ENCODE data around the gene NPIPB2. TPM values are rescaled to one million over a fixed set of nuclear protein-coding genes. Genes with fewer than 3 reads are reported as not detected.

The NPIPB2 gene
- total RNA-seq, 5 donors from 2014 or later (not counting 1 experiment from before 2014, with no cell fraction given): 14.6 to 23.1 (median 19.5) TPM

GRCh38 chr16:11896486-11897176, 45.2 kb downstream of the NPIPB2 start:
- no peak for DNase-seq
- POLR2A ChIA-PET: interaction anchor here (0.5 to 0.9 kb wide), 4 partner anchors 14 to 66 kb away, joined by 4 to 8 read pairs (median 4); no protein-coding TSS in a partner anchor
- Histone ChIP-seq H3K27ac (ENCODE audit: low read length) (no peak overlapping the region), H3K9me3 (no peaks in the 10 kb centered on the region), H3K36me3 (ENCODE audit: control insufficient read depth in 2 of 2, extremely low read depth in 1 of 2, insufficient read depth in 1 of 2, low read length in 1 of 2) (peaks cover 0 to 40% of the 10 kb centered on the region in 2 donors), H3K27me3 (replicated peaks in 1 of 2; ENCODE audit: control insufficient read depth in 2 of 2, extremely low read depth in 1 of 2, insufficient read depth in 2 of 2, low read length in 1 of 2) (no peaks in the 10 kb centered on the region), H3K4me1 (ENCODE audit: control insufficient read depth in 1 of 2, extremely low read depth in 1 of 2, insufficient read depth in 2 of 2, low read length in 2 of 2) (peaks cover 0 to 17% of the 10 kb centered on the region in 2 experiments), H3K4me3 (ENCODE audit: control insufficient read depth in 1 of 2, extremely low read depth in 1 of 2, low read length in 1 of 2) (no peak overlapping the region)
- no peaks in the 10 kb centered on the region for H3K9me3 Mint-ChIP-seq
- WGBS (ENCODE audit: insufficient coverage): 90% methylated on average over 3 of the region's 5 CpGs
- peaks cover 19% of the 10 kb centered on the region for H3K36me3 Mint-ChIP-seq
- no peak overlapping the region for H3K4me3 Mint-ChIP-seq
- CTCF ChIA-PET: interaction anchor here in 1 of 2 donors (1.2 kb wide), 1 partner anchor 15 kb away, joined by 3 read pairs; no protein-coding TSS in a partner anchor
- H3K27ac Mint-ChIP-seq: peak overlapping the region; percentile 2 to 11
- no peak for ATAC-seq (replicated peaks in 1 of 4)
- H3K27me3 Mint-ChIP-seq: no peaks in the 10 kb centered on the region
- peaks cover 41 to 49% (median 43%) of the 10 kb centered on the region in 3 donors for H3K4me1 Mint-ChIP-seq

GRCh38 chr16:11893571-11893970, 48.3 kb downstream of the NPIPB2 start:
- ATAC-seq (replicated peaks in 1 of 4): peak in 1 of 4 experiments; percentile 15
- WGBS (ENCODE audit: insufficient coverage): no CpG with 5 or more reads among the region's 2 CpGs
- peaks cover 15 to 22% (median 17%) of the 10 kb centered on the region in 3 donors for H3K4me1 Mint-ChIP-seq
- no peak overlapping the region for H3K4me3 ChIP-seq (ENCODE audit: control insufficient read depth in 1 of 2, extremely low read depth in 1 of 2, low read length in 1 of 2)
- no peaks in the 10 kb centered on the region for H3K27me3 Mint-ChIP-seq
- peaks cover 5 to 59% of the 10 kb centered on the region in 2 donors for H3K36me3 ChIP-seq (ENCODE audit: control insufficient read depth in 2 of 2, extremely low read depth in 1 of 2, insufficient read depth in 1 of 2, low read length in 1 of 2)
- no peak overlapping the region for H3K4me3 Mint-ChIP-seq
- no peaks in the 10 kb centered on the region for H3K27me3 ChIP-seq (replicated peaks in 1 of 2; ENCODE audit: control insufficient read depth in 2 of 2, extremely low read depth in 1 of 2, insufficient read depth in 2 of 2, low read length in 1 of 2)
- ChIA-PET POLR2A (interaction anchor here in 1 of 2 donors (1.2 kb wide), 1 partner anchor 19 kb away, joined by 3 read pairs; no protein-coding TSS in a partner anchor), CTCF (interaction anchor here in 1 of 2 donors (0.5 kb wide), 1 partner anchor 18 kb away, joined by 10 read pairs; no protein-coding TSS in a partner anchor)
- DNase-seq: no peak
- no peaks in the 10 kb centered on the region for H3K9me3 ChIP-seq
- peaks cover 19% of the 10 kb centered on the region for H3K36me3 Mint-ChIP-seq
- H3K9me3 Mint-ChIP-seq: no peaks in the 10 kb centered on the region
- no peak overlapping the region for H3K27ac ChIP-seq (ENCODE audit: low read length)
- no peaks in the 10 kb centered on the region for H3K4me1 ChIP-seq (ENCODE audit: control insufficient read depth in 1 of 2, extremely low read depth in 1 of 2, insufficient read depth in 2 of 2, low read length in 2 of 2)
- H3K27ac Mint-ChIP-seq: no peak overlapping the region

GRCh38 chr16:11892761-11893160, 49.1 kb downstream of the NPIPB2 start:
- H3K27ac Mint-ChIP-seq: no peak overlapping the region
- H3K4me3 ChIP-seq (ENCODE audit: control insufficient read depth in 1 of 2, extremely low read depth in 1 of 2, low read length in 1 of 2): no peak overlapping the region
- no peak overlapping the region for H3K4me3 Mint-ChIP-seq
- ChIA-PET CTCF (no interaction called here), POLR2A (interaction anchor here (0.7 to 1.1 kb wide), 2 partner anchors 21 to 32 kb away, joined by 3 to 12 read pairs; no protein-coding TSS in a partner anchor)
- H3K36me3 ChIP-seq (ENCODE audit: control insufficient read depth in 2 of 2, extremely low read depth in 1 of 2, insufficient read depth in 1 of 2, low read length in 1 of 2): peaks cover 7 to 65% of the 10 kb centered on the region in 2 donors
- no peaks in the 10 kb centered on the region for H3K27me3 ChIP-seq (replicated peaks in 1 of 2; ENCODE audit: control insufficient read depth in 2 of 2, extremely low read depth in 1 of 2, insufficient read depth in 2 of 2, low read length in 1 of 2)
- no peaks in the 10 kb centered on the region for H3K4me1 ChIP-seq (ENCODE audit: control insufficient read depth in 1 of 2, extremely low read depth in 1 of 2, insufficient read depth in 2 of 2, low read length in 2 of 2)
- ATAC-seq (replicated peaks in 1 of 4): no peak
- H3K27ac ChIP-seq (ENCODE audit: low read length): no peak overlapping the region
- H3K9me3 Mint-ChIP-seq: no peaks in the 10 kb centered on the region
- H3K9me3 ChIP-seq: no peaks in the 10 kb centered on the region
- peaks cover 20% of the 10 kb centered on the region for H3K36me3 Mint-ChIP-seq
- peaks cover 9 to 15% (median 11%) of the 10 kb centered on the region in 3 donors for H3K4me1 Mint-ChIP-seq
- H3K27me3 Mint-ChIP-seq: no peaks in the 10 kb centered on the region
- DNase-seq: no peak
- WGBS (ENCODE audit: insufficient coverage): no CpG with 5 or more reads among the region's 4 CpGs

- Mint-ChIP-seq H3K27me3 (no peaks in the 10 kb centered on the region), H3K4me1 (peaks cover 1 to 6% (median 3%) of the 10 kb centered on the region in 3 donors), H3K4me3 (no peak overlapping the region), H3K27ac (no peak overlapping the region), H3K36me3 (peaks cover 33% of the 10 kb centered on the region), H3K9me3 (no peaks in the 10 kb centered on the region)
- Histone ChIP-seq H3K4me1 (ENCODE audit: control insufficient read depth in 1 of 2, extremely low read depth in 1 of 2, insufficient read depth in 2 of 2, low read length in 2 of 2) (no peaks in the 10 kb centered on the region), H3K4me3 (ENCODE audit: control insufficient read depth in 1 of 2, extremely low read depth in 1 of 2, low read length in 1 of 2) (no peak overlapping the region), H3K27me3 (replicated peaks in 1 of 2; ENCODE audit: control insufficient read depth in 2 of 2, extremely low read depth in 1 of 2, insufficient read depth in 2 of 2, low read length in 1 of 2) (no peaks in the 10 kb centered on the region), H3K27ac (ENCODE audit: low read length) (no peak overlapping the region), H3K36me3 (ENCODE audit: control insufficient read depth in 2 of 2, extremely low read depth in 1 of 2, insufficient read depth in 1 of 2, low read length in 1 of 2) (peaks cover 9 to 70% of the 10 kb centered on the region in 2 donors), H3K9me3 (no peaks in the 10 kb centered on the region)
- no CpG with 5 or more reads among the region's 5 CpGs for WGBS (ENCODE audit: insufficient coverage)
- ChIA-PET POLR2A (interaction anchor here (0.5 to 0.7 kb wide), 2 partner anchors 9 to 24 kb away, joined by 3 to 6 read pairs; no protein-coding TSS in a partner anchor), CTCF (no interaction called here)
- DNase-seq (no peak), ATAC-seq (replicated peaks in 1 of 4) (no peak)
These were observed 51.4 kb downstream of the NPIPB2 start for GRCh38 chr16:11890231-11890965.

GRCh38 chr16:11886881-11887280, 55.0 kb downstream of the NPIPB2 start:
- ChIA-PET CTCF (interaction anchor here in 1 of 2 donors (0.7 kb wide), 1 partner anchor 11 kb away, joined by 4 read pairs; no protein-coding TSS in a partner anchor), POLR2A (interaction anchor here in 1 of 2 donors (0.5 kb wide), 1 partner anchor 22 kb away, joined by 6 read pairs; no protein-coding TSS in a partner anchor)
- no peak for ATAC-seq (replicated peaks in 1 of 4)
- no peaks in the 10 kb centered on the region for H3K4me1 Mint-ChIP-seq
- no peak overlapping the region for H3K27ac Mint-ChIP-seq
- Histone ChIP-seq H3K4me1 (ENCODE audit: control insufficient read depth in 1 of 2, extremely low read depth in 1 of 2, insufficient read depth in 2 of 2, low read length in 2 of 2) (no peaks in the 10 kb centered on the region), H3K27ac (ENCODE audit: low read length) (no peak overlapping the region), H3K27me3 (replicated peaks in 1 of 2; ENCODE audit: control insufficient read depth in 2 of 2, extremely low read depth in 1 of 2, insufficient read depth in 2 of 2, low read length in 1 of 2) (no peaks in the 10 kb centered on the region), H3K36me3 (ENCODE audit: control insufficient read depth in 2 of 2, extremely low read depth in 1 of 2, insufficient read depth in 1 of 2, low read length in 1 of 2) (peaks cover 9 to 72% of the 10 kb centered on the region in 2 donors), H3K4me3 (ENCODE audit: control insufficient read depth in 1 of 2, extremely low read depth in 1 of 2, low read length in 1 of 2) (no peak overlapping the region), H3K9me3 (no peaks in the 10 kb centered on the region)
- H3K36me3 Mint-ChIP-seq: peaks cover 39% of the 10 kb centered on the region
- no peaks in the 10 kb centered on the region for H3K9me3 Mint-ChIP-seq
- DNase-seq: no peak
- H3K4me3 Mint-ChIP-seq: no peak overlapping the region
- H3K27me3 Mint-ChIP-seq: no peaks in the 10 kb centered on the region
- WGBS (ENCODE audit: insufficient coverage): 100% methylated on average over 2 of the region's 6 CpGs

- ATAC-seq (replicated peaks in 1 of 4): no peak
- no peaks in the 10 kb centered on the region for H3K4me1 ChIP-seq (ENCODE audit: control insufficient read depth in 1 of 2, extremely low read depth in 1 of 2, insufficient read depth in 2 of 2, low read length in 2 of 2)
- no peaks in the 10 kb centered on the region for H3K9me3 ChIP-seq
- H3K36me3 ChIP-seq (ENCODE audit: control insufficient read depth in 2 of 2, extremely low read depth in 1 of 2, insufficient read depth in 1 of 2, low read length in 1 of 2): peaks cover 12 to 73% of the 10 kb centered on the region in 2 donors
- H3K9me3 Mint-ChIP-seq: no peaks in the 10 kb centered on the region
- DNase-seq: no peak
- no peak overlapping the region for H3K27ac Mint-ChIP-seq
- no peaks in the 10 kb centered on the region for H3K4me1 Mint-ChIP-seq
- H3K4me3 ChIP-seq (ENCODE audit: control insufficient read depth in 1 of 2, extremely low read depth in 1 of 2, low read length in 1 of 2): no peak overlapping the region
- H3K27me3 ChIP-seq (replicated peaks in 1 of 2; ENCODE audit: control insufficient read depth in 2 of 2, extremely low read depth in 1 of 2, insufficient read depth in 2 of 2, low read length in 1 of 2): no peaks in the 10 kb centered on the region
- POLR2A ChIA-PET: interaction anchor here (0.6 to 0.8 kb wide), 4 partner anchors 11 to 613 kb away, joined by 3 to 6 read pairs (median 4); no protein-coding TSS in a partner anchor
- no peaks in the 10 kb centered on the region for H3K27me3 Mint-ChIP-seq
- H3K36me3 Mint-ChIP-seq: peaks cover 52% of the 10 kb centered on the region
- no peak overlapping the region for H3K27ac ChIP-seq (ENCODE audit: low read length)
- CTCF ChIA-PET: interaction anchor here (0.7 kb wide), 2 partner anchors 11 to 910 kb away, joined by 3 to 4 read pairs; no protein-coding TSS in a partner anchor
- WGBS (ENCODE audit: insufficient coverage): no CpG with 5 or more reads among the region's 5 CpGs
- no peak overlapping the region for H3K4me3 Mint-ChIP-seq
These were observed 57.8 kb downstream of the NPIPB2 start for GRCh38 chr16:11884035-11884434.

All from T-cell (primary cell).